H1 (cell line): Measurements from ENCODE around the gene FHIP1B. TPM values are rescaled to one million over a fixed set of nuclear protein-coding genes. Genes with fewer than 3 reads are reported as not detected.
A peak's percentile ranks its signal among the peaks of the same experiment; 100 is the strongest.

Experiments
- ATF3 ChIP-seq: IDR thresholded peaks from 2 replicates; pipeline ENCODE4 v1.6.1; 2011; ENCODE audit warnings: low read depth, mild to moderate bottlenecking, low read length; ENCODE audit not compliant: insufficient read depth
- GABPA ChIP-seq: IDR thresholded peaks from 2 replicates; pipeline ENCODE4 v1.6.1; 2011; ENCODE audit warnings: mild to moderate bottlenecking, low read length, moderate library complexity, borderline replicate concordance; ENCODE audit not compliant: insufficient read depth
- HDAC2 ChIP-seq, 2 experiments: fragments of 300-600 bp in 1 of 2; sonication (generic) in 1 of 2; IDR thresholded peaks; 2 replicates each; pipeline ENCODE4 v1.6.1; 2011 to 2012; ENCODE audit warnings: low read depth in 2 of 2, low read length in 2 of 2, mild to moderate bottlenecking in 2 of 2, moderate library complexity in 2 of 2, borderline replicate concordance in 1 of 2, inconsistent platforms in 1 of 2
- KDM4A ChIP-seq: IDR thresholded peaks from one replicate; pipeline ENCODE4 v1.7.1; 2012; ENCODE audit warnings: low read depth, mild to moderate bottlenecking, moderate library complexity, low read length, inconsistent platforms; ENCODE audit not compliant: severe bottlenecking
- NANOG ChIP-seq: IDR thresholded peaks from 2 replicates; pipeline ENCODE4 v1.6.1; 2011; ENCODE audit warnings: low read length, low read depth, mild to moderate bottlenecking, inconsistent platforms; ENCODE audit not compliant: insufficient read depth, poor library complexity, severe bottlenecking
- POLR2AphosphoS5 ChIP-seq: IDR thresholded peaks from 2 replicates; pipeline ENCODE4 v1.6.1; 2011; ENCODE audit warnings: low read depth, low read length
- RAD21 ChIP-seq, 2 experiments: IDR thresholded peaks in 1 of 2; conservative IDR thresholded peaks in 1 of 2; 2 replicates each; pipeline ENCODE4 v1.6.1; 2011; ENCODE audit warnings: low read depth in 2 of 2, low read length in 2 of 2, improper control_type of control experiment in 1 of 2, inconsistent platforms in 1 of 2, mild to moderate bottlenecking in 1 of 2, moderate library complexity in 1 of 2
- RXRA ChIP-seq: IDR thresholded peaks from 2 replicates; pipeline ENCODE4 v1.6.1; 2011; ENCODE audit warnings: low read depth, mild to moderate bottlenecking, low read length, moderate library complexity; ENCODE audit not compliant: insufficient read depth
- SRF ChIP-seq: IDR thresholded peaks from 2 replicates; pipeline ENCODE4 v1.6.1; 2011; ENCODE audit warnings: mild to moderate bottlenecking, low read depth, low read length, moderate library complexity
- TBP ChIP-seq: IDR thresholded peaks from 2 replicates; pipeline ENCODE4 v1.6.1; 2011; ENCODE audit warnings: low read depth, low read length, improper control_type of control experiment
- polyA plus RNA-seq, 7 experiments: library from polyadenylated mRNA; depleted of rRNA in 3 of 7; stranded (reverse) in 5 of 7; unstranded in 2 of 7; fragments of >200 nt in 5 of 7; fragments of 200-250 nt in 2 of 7; gene quantifications; 1 replicate in 5 of 7; 2 replicates in 1 of 7; 4 replicates in 1 of 7; pipeline versions ENCODE4 v1.2.1 to v1.2.3, GENCODE V29; 2011 to 2013; ENCODE audit warnings: missing spikeins in 2 of 7, mixed read lengths in 2 of 7
- total RNA-seq: library from RNA; stranded (reverse); fragmentation: NEBNext Ultra II Directional; extraction: Animal tissue kit (Norgen Biotek cat#: 25700); gene quantifications from 2 replicates; pipeline ENCODE4 v1.2.1, GENCODE V29; 2021
- TF ChIP-seq, protein P1 (sequence below), 3 experiments: IDR thresholded peaks; 1 replicate in 2 of 3; 2 replicates in 1 of 3; pipeline versions ENCODE4 v1.5.1 to v1.6.1; 2011; ENCODE audit warnings: low read length in 3 of 3, mild to moderate bottlenecking in 3 of 3, inconsistent platforms in 2 of 3, low read depth in 1 of 3, moderate library complexity in 1 of 3; ENCODE audit not compliant: insufficient read depth in 1 of 3; ENCODE audit errors: control extremely low read depth in 1 of 3

Gene FHIP1B
- total and polyA plus RNA-seq, 2 of the 8 experiments (the other 6 are each of a cell fraction or from before 2014, with no cell fraction given), result 16.8 to 41.9 TPM

GRCh38 chr11:6269994-6270393 lies 35.6 kb upstream of the FHIP1B start (continued):
- TF ChIP-seq, protein P1, sequence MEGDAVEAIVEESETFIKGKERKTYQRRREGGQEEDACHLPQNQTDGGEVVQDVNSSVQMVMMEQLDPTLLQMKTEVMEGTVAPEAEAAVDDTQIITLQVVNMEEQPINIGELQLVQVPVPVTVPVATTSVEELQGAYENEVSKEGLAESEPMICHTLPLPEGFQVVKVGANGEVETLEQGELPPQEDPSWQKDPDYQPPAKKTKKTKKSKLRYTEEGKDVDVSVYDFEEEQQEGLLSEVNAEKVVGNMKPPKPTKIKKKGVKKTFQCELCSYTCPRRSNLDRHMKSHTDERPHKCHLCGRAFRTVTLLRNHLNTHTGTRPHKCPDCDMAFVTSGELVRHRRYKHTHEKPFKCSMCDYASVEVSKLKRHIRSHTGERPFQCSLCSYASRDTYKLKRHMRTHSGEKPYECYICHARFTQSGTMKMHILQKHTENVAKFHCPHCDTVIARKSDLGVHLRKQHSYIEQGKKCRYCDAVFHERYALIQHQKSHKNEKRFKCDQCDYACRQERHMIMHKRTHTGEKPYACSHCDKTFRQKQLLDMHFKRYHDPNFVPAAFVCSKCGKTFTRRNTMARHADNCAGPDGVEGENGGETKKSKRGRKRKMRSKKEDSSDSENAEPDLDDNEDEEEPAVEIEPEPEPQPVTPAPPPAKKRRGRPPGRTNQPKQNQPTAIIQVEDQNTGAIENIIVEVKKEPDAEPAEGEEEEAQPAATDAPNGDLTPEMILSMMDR (IDR thresholded peaks at IDR 0.05; ENCODE audit: control extremely low read depth in 1 of 3, insufficient read depth in 1 of 3, low read depth in 1 of 3, low read length in 3 of 3), result peak; percentile 63 to 88 (median 69)
- no peak for TF ChIP-seq NANOG
- TF ChIP-seq POLR2AphosphoS5, result no peak
- TF ChIP-seq KDM4A, result no peak
- peak; percentile 50 to 63 for TF ChIP-seq RAD21 (IDR thresholded peaks at IDR 0.05 in 1 of 2, conservative IDR thresholded peaks at IDR 0.05 in 1 of 2; ENCODE audit: low read depth in 2 of 2, low read length in 2 of 2)
- no peak for TF ChIP-seq GABPA
- no peak for TF ChIP-seq ATF3
- no peak for TF ChIP-seq HDAC2 (IDR thresholded peaks at IDR 0.05; ENCODE audit: borderline replicate concordance in 1 of 2, low read depth in 2 of 2, low read length in 2 of 2)
- no peak for TF ChIP-seq TBP
- TF ChIP-seq SRF, result no peak
- TF ChIP-seq RXRA, result no peak
